ENCODE data around the gene SLC25A42.
A peak's percentile ranks its signal among the peaks of the same experiment; 100 is the strongest.
"Not testable (repeated sequence)": the region's sequence is repeated elsewhere in the genome, so short reads cannot be mapped to it uniquely, and the experiment has no call there.

SLC25A42 gene, protein sequence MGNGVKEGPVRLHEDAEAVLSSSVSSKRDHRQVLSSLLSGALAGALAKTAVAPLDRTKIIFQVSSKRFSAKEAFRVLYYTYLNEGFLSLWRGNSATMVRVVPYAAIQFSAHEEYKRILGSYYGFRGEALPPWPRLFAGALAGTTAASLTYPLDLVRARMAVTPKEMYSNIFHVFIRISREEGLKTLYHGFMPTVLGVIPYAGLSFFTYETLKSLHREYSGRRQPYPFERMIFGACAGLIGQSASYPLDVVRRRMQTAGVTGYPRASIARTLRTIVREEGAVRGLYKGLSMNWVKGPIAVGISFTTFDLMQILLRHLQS

DNA sequence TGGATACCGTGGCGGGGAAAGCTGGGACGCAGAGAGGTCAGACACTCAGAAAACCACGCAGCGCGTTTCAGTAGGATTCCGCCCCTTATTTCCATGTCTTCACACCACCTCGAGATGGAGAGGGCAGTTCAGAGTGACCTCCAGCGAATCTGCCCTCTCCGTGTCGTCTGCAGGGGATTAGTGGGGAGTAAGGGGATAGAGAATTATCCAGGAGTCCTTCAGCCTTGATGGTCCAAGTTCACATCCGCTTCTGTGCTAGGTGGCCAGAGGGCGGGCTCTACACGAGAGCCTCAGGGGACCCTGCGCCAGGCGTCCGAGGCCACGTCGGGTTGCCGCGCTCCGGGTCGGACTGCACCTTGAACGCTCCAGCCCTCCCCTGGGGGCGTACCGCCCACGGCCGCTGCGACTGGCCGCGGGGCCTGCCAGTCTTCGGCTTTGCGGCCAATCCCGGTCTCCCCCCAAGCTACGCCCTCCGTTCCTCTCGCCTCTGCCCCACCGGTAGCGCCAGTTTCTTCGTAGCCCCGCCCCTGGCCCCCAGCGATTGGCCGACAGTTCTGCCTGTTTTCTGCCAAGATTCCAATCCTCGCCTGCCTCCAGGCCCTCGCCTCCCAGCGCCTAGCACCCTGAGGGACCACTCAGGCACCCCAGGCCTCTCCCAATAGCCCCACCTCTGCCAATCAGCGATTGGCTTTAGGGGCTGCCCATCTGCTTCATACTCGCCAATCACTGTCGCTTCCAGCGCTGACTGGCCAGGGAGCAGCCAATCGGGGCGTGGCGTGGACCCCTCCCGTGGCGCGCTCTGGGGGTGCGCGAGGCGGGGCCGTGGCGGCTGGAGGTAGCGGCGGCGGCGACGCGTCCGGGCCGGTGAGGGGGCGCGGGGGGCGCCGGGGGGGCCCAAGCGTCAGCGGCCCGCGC, at the start of gene SLC25A42:
TSS of gene SLC25A42 (plus strand) at position 812 of the 915 bp plus-strand sequence. CDS start 32,131 bp downstream, outside the sequence.
- Mint-ChIP-seq H3K27ac (peak within 1 kb of the TSS in 2 of 3 experiments; percentile 72 to 81), H3K4me3 (peak within 1 kb of the TSS; percentile 84 to 86 (median 84)), H3K9me3 (no peaks in the 10 kb centered on the region), H3K4me1 (peaks cover 24% of the 10 kb centered on the region), H3K36me3 (ENCODE audit: low read depth) (peaks cover 6% of the 10 kb centered on the region), H3K27me3 (ENCODE audit: low read depth) (no peaks in the 10 kb centered on the region)
- TF ChIP-seq, protein P1, sequence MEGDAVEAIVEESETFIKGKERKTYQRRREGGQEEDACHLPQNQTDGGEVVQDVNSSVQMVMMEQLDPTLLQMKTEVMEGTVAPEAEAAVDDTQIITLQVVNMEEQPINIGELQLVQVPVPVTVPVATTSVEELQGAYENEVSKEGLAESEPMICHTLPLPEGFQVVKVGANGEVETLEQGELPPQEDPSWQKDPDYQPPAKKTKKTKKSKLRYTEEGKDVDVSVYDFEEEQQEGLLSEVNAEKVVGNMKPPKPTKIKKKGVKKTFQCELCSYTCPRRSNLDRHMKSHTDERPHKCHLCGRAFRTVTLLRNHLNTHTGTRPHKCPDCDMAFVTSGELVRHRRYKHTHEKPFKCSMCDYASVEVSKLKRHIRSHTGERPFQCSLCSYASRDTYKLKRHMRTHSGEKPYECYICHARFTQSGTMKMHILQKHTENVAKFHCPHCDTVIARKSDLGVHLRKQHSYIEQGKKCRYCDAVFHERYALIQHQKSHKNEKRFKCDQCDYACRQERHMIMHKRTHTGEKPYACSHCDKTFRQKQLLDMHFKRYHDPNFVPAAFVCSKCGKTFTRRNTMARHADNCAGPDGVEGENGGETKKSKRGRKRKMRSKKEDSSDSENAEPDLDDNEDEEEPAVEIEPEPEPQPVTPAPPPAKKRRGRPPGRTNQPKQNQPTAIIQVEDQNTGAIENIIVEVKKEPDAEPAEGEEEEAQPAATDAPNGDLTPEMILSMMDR (IDR thresholded peaks at IDR 0.05; ENCODE audit: unreplicated experiment in 3 of 3), result no peak

- Mint-ChIP-seq H3K9me3 (no peaks in the 10 kb centered on the region), H3K36me3 (ENCODE audit: low read depth) (peaks cover 61% of the 10 kb centered on the region), H3K27ac (peak overlapping the region in 1 of 3 experiments; percentile 82), H3K4me3 (no peak overlapping the region), H3K27me3 (ENCODE audit: low read depth) (no peaks in the 10 kb centered on the region), H3K4me1 (no peaks in the 10 kb centered on the region)
- TF ChIP-seq, protein P1 (IDR thresholded peaks at IDR 0.05; ENCODE audit: unreplicated experiment in 3 of 3), result no peak
These were observed 42.7 kb upstream of the SLC25A42 start for GRCh38 chr19:19021115-19021514.

DNA sequence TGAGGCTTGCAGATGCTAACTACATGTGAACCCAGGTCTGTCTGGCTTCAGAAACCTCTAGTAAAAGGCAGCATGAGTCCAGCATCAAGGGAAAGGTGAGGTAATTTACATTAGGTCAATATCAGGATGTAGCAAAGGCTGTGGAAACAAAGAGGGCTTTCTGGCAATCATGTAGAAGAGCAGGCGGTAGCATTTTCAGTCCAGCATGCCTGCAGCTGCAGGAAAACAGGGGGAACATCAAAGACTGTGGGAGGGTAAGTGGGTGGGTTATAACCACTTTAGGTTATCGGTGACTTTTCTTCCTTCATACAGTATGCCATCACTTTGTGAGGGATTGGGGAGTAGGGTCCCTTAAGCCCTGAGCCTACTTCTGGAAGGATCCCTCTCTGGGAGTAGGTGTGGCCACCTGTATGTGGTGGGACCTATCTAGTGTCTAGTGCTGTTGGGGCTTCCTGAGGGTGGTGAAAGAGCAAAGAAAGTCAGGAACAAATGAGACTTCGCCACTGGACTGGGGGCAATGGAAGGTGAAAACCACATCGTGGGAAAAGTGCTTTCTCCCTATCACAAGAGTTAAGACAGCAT, 41.3 kb upstream of the SLC25A42 start:
- peaks cover 65% of the 10 kb centered on the region for H3K36me3 Mint-ChIP-seq (ENCODE audit: low read depth)
- TF ChIP-seq, protein P1 (IDR thresholded peaks at IDR 0.05; ENCODE audit: unreplicated experiment in 3 of 3), result no peak

GRCh38 chr19:19023376-19023775, 40.4 kb upstream of the SLC25A42 start:
- peaks cover 69% of the 10 kb centered on the region for H3K36me3 Mint-ChIP-seq (ENCODE audit: low read depth)
- H3K27me3 Mint-ChIP-seq (ENCODE audit: low read depth); H3K4me3 Mint-ChIP-seq; H3K27ac Mint-ChIP-seq; H3K9me3 Mint-ChIP-seq; H3K4me1 Mint-ChIP-seq: not testable (repeated sequence)

More for the DNA sequence above, 41.3 kb upstream of the SLC25A42 start:
- peaks cover 5% of the 10 kb centered on the region for H3K4me1 Mint-ChIP-seq
- no peak overlapping the region for H3K27ac Mint-ChIP-seq
- no peak overlapping the region for H3K4me3 Mint-ChIP-seq
- H3K9me3 Mint-ChIP-seq, result no peaks in the 10 kb centered on the region
- H3K27me3 Mint-ChIP-seq (ENCODE audit: low read depth), result no peaks in the 10 kb centered on the region

- Mint-ChIP-seq H3K27me3 (ENCODE audit: low read depth) (no peaks in the 10 kb centered on the region), H3K9me3 (no peaks in the 10 kb centered on the region), H3K4me1 (peaks cover 5% of the 10 kb centered on the region), H3K36me3 (ENCODE audit: low read depth) (peaks cover 68% of the 10 kb centered on the region), H3K27ac (no peak overlapping the region), H3K4me3 (no peak overlapping the region)
- TF ChIP-seq, protein P1 (IDR thresholded peaks at IDR 0.05; ENCODE audit: unreplicated experiment in 3 of 3), result no peak
These were observed 37.9 kb upstream of the SLC25A42 start for GRCh38 chr19:19025861-19026260.

All from nephron (organoid).